Spinal cord (tissue), 4 donors: Measurements from ENCODE around the gene IGFL1. TPM values are rescaled to one million over a fixed set of nuclear protein-coding genes. Genes with fewer than 3 reads are reported as not detected.

Experiments
- polyA plus RNA-seq, 2 donors: library from polyadenylated mRNA; unstranded; fragments of 120-200 nt; gene quantifications; one replicate each; pipeline ENCODE4 v1.2.1, GENCODE V29; 2013; ENCODE audit not compliant: insufficient read length in 2 of 2
- total RNA-seq, 2 donors: library from RNA; depleted of rRNA in 1 of 2; stranded (reverse); fragments of 120-200 nt in 1 of 2; fragments of >200 nt in 1 of 2; gene quantifications; one replicate each; pipeline versions ENCODE4 v1.2.3 to v1.2.4, GENCODE V29; 2013 to 2014

The IGFL1 gene
- total and polyA plus RNA-seq, 4 donors, result not detected

Other genes starting within 250 kb of the IGFL1 start
- gene CCDC61, start 234.3 kb upstream of the IGFL1 start, total RNA-seq, result 10 to 100 TPM in 1 of 2 donors, 1 to 10 TPM in 1; 9.4 to 13.7 TPM
- gene CCDC61, start 234.3 kb upstream of the IGFL1 start, polyA plus RNA-seq, result 10 to 100 TPM; 15.7 to 21.3 TPM
- gene PGLYRP1, start 206.7 kb upstream of the IGFL1 start, total RNA-seq, result 1 to 10 TPM in 1 of 2 donors, not detected in 1; 5.5 TPM
- 1 to 10 TPM in 1 of 2 donors, under 1 TPM in 1; 0.49 to 3.3 TPM for gene PGLYRP1, start 206.7 kb upstream of the IGFL1 start, polyA plus RNA-seq
- gene IGFL4, start 188.7 kb upstream of the IGFL1 start, total RNA-seq, result 1 to 10 TPM; 1.6 to 3.3 TPM
- 10 to 100 TPM in 1 of 2 donors, 1 to 10 TPM in 1; 8.1 to 12.0 TPM for gene IGFL4, start 188.7 kb upstream of the IGFL1 start, polyA plus RNA-seq
- gene IGFL3, start 105.1 kb upstream of the IGFL1 start, total RNA-seq, result not detected
- not detected for gene IGFL3, start 105.1 kb upstream of the IGFL1 start, polyA plus RNA-seq
- under 1 TPM; 0.10 to 0.61 TPM for gene IGFL2, start 81.5 kb upstream of the IGFL1 start, total RNA-seq
- gene IGFL2, start 81.5 kb upstream of the IGFL1 start, polyA plus RNA-seq, result under 1 TPM in 1 of 2 donors, not detected in 1; 0.53 TPM
- gene HIF3A, start 67.3 kb downstream of the IGFL1 start, total RNA-seq, result 10 to 100 TPM; 16.9 to 54.9 TPM
- 10 to 100 TPM; 30.4 to 93.8 TPM for gene HIF3A, start 67.3 kb downstream of the IGFL1 start, polyA plus RNA-seq
- gene PPP5C, start 117.3 kb downstream of the IGFL1 start, total RNA-seq, result 10 to 100 TPM; 52.5 to 77.4 TPM
- 100 to 1,000 TPM; 142 to 158 TPM for gene PPP5C, start 117.3 kb downstream of the IGFL1 start, polyA plus RNA-seq
- 10 to 100 TPM; 16.6 to 37.9 TPM for gene CCDC8, start 183.8 kb downstream of the IGFL1 start, total RNA-seq
- gene CCDC8, start 183.8 kb downstream of the IGFL1 start, polyA plus RNA-seq, result 10 to 100 TPM; 13.2 to 15.2 TPM
- gene PNMA8C, start 199.2 kb downstream of the IGFL1 start, total RNA-seq, result 10 to 100 TPM in 1 of 2 donors, 1 to 10 TPM in 1; 8.7 to 21.1 TPM
- gene PNMA8C, start 199.2 kb downstream of the IGFL1 start, polyA plus RNA-seq, result 10 to 100 TPM; 23.7 to 31.9 TPM
- gene PNMA8A, start 241.8 kb downstream of the IGFL1 start, total RNA-seq, result 10 to 100 TPM; 85.6 to 93.0 TPM
- 100 to 1,000 TPM in 1 of 2 donors, 10 to 100 TPM in 1; 89.7 to 105 TPM for gene PNMA8A, start 241.8 kb downstream of the IGFL1 start, polyA plus RNA-seq